GM18508 (cell line): ENCODE measurements around the gene POFUT2.

Source experiments
- ATAC-seq: cut with Tn5 transposase; IDR thresholded peaks from one replicate; pipeline ENCODE4 v1.9.1; 2021; ENCODE audit warnings: moderate number of reproducible peaks; ENCODE audit not compliant: insufficient read depth, unreplicated experiment

POFUT2 gene

GRCh38 chr21:45286671-45287437, 841 bp downstream of the POFUT2 start:
- ATAC-seq, result no peak

- no peak for ATAC-seq
Measured at GRCh38 chr21:45285266-45285931, 2.3 kb downstream of the POFUT2 start.

GRCh38 chr21:45284456-45284741, 3.3 kb downstream of the POFUT2 start:
- ATAC-seq, result no peak

- ATAC-seq, result no peak
Measured at GRCh38 chr21:45283611-45284455, 3.9 kb downstream of the POFUT2 start.

GRCh38 chr21:45283035-45283610, 4.6 kb downstream of the POFUT2 start:
- ATAC-seq, result no peak

GRCh38 chr21:45282283-45283034, 5.2 kb downstream of the POFUT2 start:
- ATAC-seq, result no peak

GRCh38 chr21:45281411-45282282, 6.0 kb downstream of the POFUT2 start:
- ATAC-seq, result no peak

GRCh38 chr21:45280969-45281368, 6.7 kb downstream of the POFUT2 start:
- no peak for ATAC-seq

GRCh38 chr21:45280178-45280821, 7.4 kb downstream of the POFUT2 start:
- no peak for ATAC-seq

- no peak for ATAC-seq
Measured at GRCh38 chr21:45279446-45280177, 8.1 kb downstream of the POFUT2 start.

- ATAC-seq, result no peak
Measured at GRCh38 chr21:45278156-45278911, 9.4 kb downstream of the POFUT2 start.

- no peak for ATAC-seq
Measured at GRCh38 chr21:45277101-45278045, 10.3 kb downstream of the POFUT2 start.

GRCh38 chr21:45276596-45276995, 11.1 kb downstream of the POFUT2 start:
- no peak for ATAC-seq

- ATAC-seq, result no peak
Measured at GRCh38 chr21:45270306-45270821, 17.3 kb downstream of the POFUT2 start.

- no peak for ATAC-seq
Measured at GRCh38 chr21:45269861-45270260, 17.8 kb downstream of the POFUT2 start.

GRCh38 chr21:45267390-45267760, 20.3 kb downstream of the POFUT2 start:
- no peak for ATAC-seq
